Subcutaneous abdominal adipose tissue (tissue), 5 donors: Measurements from ENCODE around the gene DAB2IP.

Experiments
- H3K27ac ChIP-seq: one replicate; pipeline ENCODE4 v1.7.0; 2013; ENCODE audit warnings: low read depth, mild to moderate bottlenecking, inconsistent platforms, low read length, moderate library complexity
- H3K27me3 ChIP-seq, 5 donors: one replicate each; pipeline ENCODE4 v1.7.0; 2013; ENCODE audit warnings: low read length in 5 of 5, inconsistent platforms in 1 of 5; ENCODE audit not compliant: control insufficient read depth in 5 of 5, insufficient read depth in 4 of 5
- H3K36me3 ChIP-seq, 5 donors: one replicate each; pipeline ENCODE4 v1.7.0; 2013; ENCODE audit warnings: low read length in 5 of 5; ENCODE audit not compliant: control insufficient read depth in 5 of 5, insufficient read depth in 5 of 5
- H3K4me1 ChIP-seq, 5 donors: one replicate each; pipeline ENCODE4 v1.7.0; 2013; ENCODE audit warnings: low read length in 5 of 5, mild to moderate bottlenecking in 3 of 5, moderate library complexity in 1 of 5; ENCODE audit not compliant: control insufficient read depth in 5 of 5, insufficient read depth in 5 of 5
- H3K4me3 ChIP-seq, 5 donors: one replicate each; pipeline ENCODE4 v1.7.0; 2013; ENCODE audit warnings: low read length in 5 of 5, low read depth in 1 of 5
- H3K9ac ChIP-seq, 5 donors: one replicate each; pipeline ENCODE4 v1.7.0; 2013; ENCODE audit warnings: low read length in 5 of 5, mild to moderate bottlenecking in 4 of 5, moderate library complexity in 3 of 5
- H3K9me3 ChIP-seq, 5 donors: one replicate each; pipeline ENCODE4 v1.7.0; 2013; ENCODE audit warnings: low read length in 5 of 5; ENCODE audit not compliant: control insufficient read depth in 5 of 5
- donor health status: healthy.
- donor health status: healthy.
- donor health status: healthy.
- donor health status: healthy.
- donor health status: healthy.

DAB2IP gene

DNA sequence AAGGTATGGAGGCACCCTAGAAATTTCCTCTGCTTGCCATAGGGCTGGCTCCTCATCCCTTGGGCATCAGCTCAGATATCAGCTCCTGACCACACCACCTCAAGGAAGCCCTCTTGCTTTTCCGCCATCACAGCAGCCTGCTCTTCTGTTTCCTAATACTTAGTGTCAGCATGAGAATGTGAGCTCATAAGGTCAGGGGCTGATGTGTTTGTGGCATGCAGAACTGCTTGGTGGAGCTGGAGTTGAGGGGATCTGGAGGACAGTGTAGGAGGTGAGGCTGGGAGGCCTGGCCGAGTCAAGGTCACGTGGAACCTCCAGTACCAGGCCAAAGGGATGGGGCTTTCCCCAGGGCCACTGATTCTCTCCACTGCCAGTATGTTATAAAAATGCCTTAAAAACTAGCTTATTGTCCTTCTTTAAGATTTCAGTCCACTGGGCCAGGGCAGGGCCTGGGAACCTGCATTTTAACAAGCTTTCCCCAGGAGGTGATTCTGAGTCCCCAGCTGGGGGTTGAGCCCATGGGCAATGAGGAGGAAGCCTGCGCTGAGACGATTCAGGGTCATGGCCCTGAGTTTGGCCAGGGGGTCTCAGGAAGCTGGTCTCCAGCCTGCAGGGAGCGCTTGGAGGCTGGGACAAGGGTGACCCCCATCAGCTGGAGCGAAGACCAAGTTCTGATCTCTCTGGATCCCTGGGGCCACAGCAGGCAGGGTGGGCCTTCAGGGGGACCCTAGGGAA is 28.6 kb downstream of the DAB2IP start:
- Histone ChIP-seq H3K4me1 (peaks cover 4 to 21% (median 11%) of the 10 kb centered on the region in 5 donors), H3K9me3 (no peaks in the 10 kb centered on the region), H3K27me3 (no peaks in the 10 kb centered on the region), H3K36me3 (peaks cover 0 to 35% (median 27%) of the 10 kb centered on the region in 5 donors), H3K4me3 (no peak overlapping the region), H3K9ac (no peak overlapping the region), H3K27ac (no peak overlapping the region)

DNA sequence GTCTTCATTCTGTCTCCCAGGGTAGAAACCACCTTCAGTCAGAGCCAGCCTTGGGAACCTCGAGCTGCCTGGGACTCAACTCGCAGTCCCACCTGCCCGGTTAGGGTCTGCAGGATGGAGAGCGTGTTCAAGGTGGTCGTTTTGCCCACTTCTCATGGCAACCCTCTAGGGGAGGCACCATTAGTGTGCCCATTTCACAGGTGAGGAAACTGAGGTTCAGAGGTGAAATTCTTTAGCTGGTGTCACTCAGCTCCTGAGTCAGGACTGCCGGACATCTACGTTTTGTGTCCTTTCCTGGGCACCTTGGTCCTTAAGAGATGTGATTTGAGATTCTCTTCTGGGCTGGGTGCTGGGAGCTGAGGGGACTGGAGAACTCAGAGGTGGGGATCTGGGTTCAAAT is 30.0 kb downstream of the DAB2IP start:
- Histone ChIP-seq H3K36me3 (peaks cover 0 to 35% (median 33%) of the 10 kb centered on the region in 5 donors), H3K4me3 (no peak overlapping the region), H3K27ac (no peak overlapping the region), H3K9ac (no peak overlapping the region), H3K9me3 (no peaks in the 10 kb centered on the region), H3K27me3 (no peaks in the 10 kb centered on the region), H3K4me1 (peaks cover 0 to 8% (median under 1%) of the 10 kb centered on the region in 5 donors)

DNA sequence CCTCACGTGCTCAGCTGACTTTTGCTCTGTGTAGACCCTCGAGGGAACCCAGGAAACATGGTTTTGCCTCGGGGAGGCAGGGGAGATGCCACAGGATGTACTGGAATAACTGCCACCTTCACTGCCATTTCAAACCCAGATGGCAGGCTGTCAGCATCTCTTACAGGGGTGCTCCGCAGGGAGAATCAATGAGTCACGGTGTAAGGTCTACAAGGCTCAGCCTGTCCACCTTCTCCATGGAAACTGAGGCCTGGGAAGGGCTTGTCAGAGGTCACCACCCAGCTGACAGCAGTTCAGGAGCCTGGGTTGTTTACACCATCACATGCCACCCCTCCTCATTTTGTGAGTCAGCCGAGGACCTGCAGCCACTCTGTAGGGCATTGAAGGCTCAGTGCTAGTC is 30.8 kb downstream of the DAB2IP start:
- Histone ChIP-seq H3K4me1 (peaks cover 0 to 7% (median 0%) of the 10 kb centered on the region in 5 donors), H3K36me3 (peaks cover 0 to 35% (median 33%) of the 10 kb centered on the region in 5 donors), H3K27me3 (no peaks in the 10 kb centered on the region), H3K27ac (no peak overlapping the region), H3K4me3 (no peak overlapping the region), H3K9ac (peak overlapping the region in 1 of 5 donors; percentile 18), H3K9me3 (no peaks in the 10 kb centered on the region)

GRCh38 chr9:121682926-121683515 is 31.6 kb downstream of the DAB2IP start:
- H3K27me3 ChIP-seq: no peaks in the 10 kb centered on the region
- H3K27ac ChIP-seq: no peak overlapping the region
- H3K9me3 ChIP-seq: no peaks in the 10 kb centered on the region
- H3K4me3 ChIP-seq: no peak overlapping the region
- peaks cover 0 to 7% (median 0%) of the 10 kb centered on the region in 5 donors for H3K4me1 ChIP-seq
- H3K36me3 ChIP-seq: peaks cover 0 to 35% (median 33%) of the 10 kb centered on the region in 5 donors
- no peak overlapping the region for H3K9ac ChIP-seq

- no peak overlapping the region for H3K4me3 ChIP-seq
- H3K4me1 ChIP-seq: peaks cover 0 to 7% (median 0%) of the 10 kb centered on the region in 5 donors
- H3K27me3 ChIP-seq: no peaks in the 10 kb centered on the region
- H3K27ac ChIP-seq: no peak overlapping the region
- no peaks in the 10 kb centered on the region for H3K9me3 ChIP-seq
- peaks cover 0 to 37% (median 35%) of the 10 kb centered on the region in 5 donors for H3K36me3 ChIP-seq
- no peak overlapping the region for H3K9ac ChIP-seq
These were observed 32.2 kb downstream of the DAB2IP start for GRCh38 chr9:121683652-121684051.

DNA sequence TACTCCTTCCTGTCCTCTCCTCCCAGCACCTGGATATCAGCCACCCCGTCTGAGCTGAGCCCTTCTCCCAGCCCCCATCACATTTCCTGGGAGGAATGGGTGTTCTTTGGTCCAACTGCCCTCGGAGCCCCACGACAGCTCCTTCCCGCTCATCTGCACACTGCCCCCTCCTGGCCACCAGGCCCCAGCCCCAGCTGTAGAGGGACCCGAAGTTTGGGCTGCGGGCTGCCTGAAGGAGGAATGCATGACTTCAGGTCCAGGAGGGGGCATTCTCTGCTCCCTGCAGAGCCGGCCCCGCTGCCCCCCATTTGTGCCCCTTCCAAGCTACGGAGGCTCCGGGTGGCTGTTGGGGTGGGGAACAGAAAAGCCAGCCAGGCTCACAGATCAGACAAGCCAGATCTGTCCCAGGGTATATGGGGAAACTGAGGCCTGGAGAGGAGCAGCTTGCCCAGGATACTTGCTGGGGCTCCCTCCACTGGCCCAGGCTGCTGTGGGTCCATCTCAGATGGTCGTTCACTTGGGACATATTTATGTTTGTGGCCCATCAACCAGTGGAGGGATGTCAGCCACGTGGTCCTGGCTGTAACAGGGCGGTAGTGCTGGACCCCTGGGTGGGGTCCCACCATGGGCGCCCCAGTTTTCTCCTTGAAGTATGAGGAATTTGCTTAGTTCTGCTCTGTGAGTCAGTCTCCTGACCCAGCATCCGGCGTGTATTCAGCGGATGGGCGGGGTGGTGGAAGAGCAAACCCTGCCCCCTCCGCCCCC is 33.1 kb downstream of the DAB2IP start:
- Histone ChIP-seq H3K27me3 (no peaks in the 10 kb centered on the region), H3K4me1 (peaks cover 0 to 7% (median 0%) of the 10 kb centered on the region in 5 donors), H3K9ac (no peak overlapping the region), H3K4me3 (no peak overlapping the region), H3K36me3 (peaks cover 0 to 30% (median 27%) of the 10 kb centered on the region in 5 donors), H3K27ac (no peak overlapping the region), H3K9me3 (no peaks in the 10 kb centered on the region)

- peaks cover 0 to 12% (median 0%) of the 10 kb centered on the region in 5 donors for H3K4me1 ChIP-seq
- H3K27me3 ChIP-seq: no peaks in the 10 kb centered on the region
- H3K36me3 ChIP-seq: peaks cover 0 to 24% (median 21%) of the 10 kb centered on the region in 5 donors
- H3K9ac ChIP-seq: no peak overlapping the region
- H3K9me3 ChIP-seq: no peaks in the 10 kb centered on the region
- H3K27ac ChIP-seq: no peak overlapping the region
- no peak overlapping the region for H3K4me3 ChIP-seq
These were observed 33.8 kb downstream of the DAB2IP start for GRCh38 chr9:121685146-121685794.

GRCh38 chr9:121685795-121686377 is 34.5 kb downstream of the DAB2IP start:
- no peaks in the 10 kb centered on the region for H3K9me3 ChIP-seq
- H3K27ac ChIP-seq: no peak overlapping the region
- H3K36me3 ChIP-seq: peaks cover 0 to 23% (median 20%) of the 10 kb centered on the region in 5 donors
- no peaks in the 10 kb centered on the region for H3K27me3 ChIP-seq
- no peak overlapping the region for H3K9ac ChIP-seq
- H3K4me1 ChIP-seq: peaks cover 0 to 15% (median 0%) of the 10 kb centered on the region in 5 donors
- no peak overlapping the region for H3K4me3 ChIP-seq

GRCh38 chr9:121686930-121687541 is 35.6 kb downstream of the DAB2IP start:
- Histone ChIP-seq H3K9ac (no peak overlapping the region), H3K36me3 (peaks cover 0 to 17% (median 9%) of the 10 kb centered on the region in 5 donors), H3K27ac (no peak overlapping the region), H3K9me3 (no peaks in the 10 kb centered on the region), H3K4me1 (peaks cover 0 to 24% (median 3%) of the 10 kb centered on the region in 5 donors), H3K27me3 (no peaks in the 10 kb centered on the region), H3K4me3 (no peak overlapping the region)
